Measurements from ENCODE around the gene CAPZA2.
A peak's percentile ranks its signal among the peaks of the same experiment; 100 is the strongest.
"Not testable (repeated sequence)": the region's sequence is repeated elsewhere in the genome, so short reads cannot be mapped to it uniquely, and the experiment has no call there.

Gene CAPZA2

GRCh38 chr7:116922545-116922944, 60.2 kb downstream of the CAPZA2 start:
- no peak for DNase-seq

GRCh38 chr7:116924741-116925140, 62.4 kb downstream of the CAPZA2 start:
- DNase-seq = no peak

GRCh38 chr7:116929021-116929420, 66.6 kb downstream of the CAPZA2 start:
- DNase-seq = no peak

GRCh38 chr7:116929914-116930913, 67.8 kb downstream of the CAPZA2 start:
- DNase-seq = peak; percentile 83

- no peak for DNase-seq
Observed at GRCh38 chr7:116932566-116932965, 70.2 kb downstream of the CAPZA2 start.

GRCh38 chr7:116933465-116933864, 71.1 kb downstream of the CAPZA2 start:
- DNase-seq = no peak

GRCh38 chr7:116934580-116934979, 72.2 kb downstream of the CAPZA2 start:
- DNase-seq = no peak

GRCh38 chr7:116936844-116937243, 74.5 kb downstream of the CAPZA2 start:
- not testable (repeated sequence) for DNase-seq

- no peak for DNase-seq
Observed at GRCh38 chr7:116938678-116939077, 76.3 kb downstream of the CAPZA2 start.

- no peak for DNase-seq
Observed at GRCh38 chr7:116940689-116941370, 78.4 kb downstream of the CAPZA2 start.

GRCh38 chr7:116942504-116942903, 80.1 kb downstream of the CAPZA2 start:
- DNase-seq = no peak

GRCh38 chr7:116948934-116949333, 86.5 kb downstream of the CAPZA2 start:
- DNase-seq = peak; percentile 24

- DNase-seq = no peak
Observed at GRCh38 chr7:116949941-116950801, 87.8 kb downstream of the CAPZA2 start.

- DNase-seq = no peak
Observed at GRCh38 chr7:116950889-116951351, 88.5 kb downstream of the CAPZA2 start.

GRCh38 chr7:116951366-116952292, 89.2 kb downstream of the CAPZA2 start:
- no peak for DNase-seq

- no peak for DNase-seq
Observed at GRCh38 chr7:116952635-116953371, 90.4 kb downstream of the CAPZA2 start.

- no peak for DNase-seq
Observed at GRCh38 chr7:116953372-116953905, 91.1 kb downstream of the CAPZA2 start, which contains the start of gene ST7. Gene ST7 (plus strand): TSS chr7:116953501. CDS start chr7:116953541, 40 bp downstream.

- peak; percentile 63 for DNase-seq
Observed at GRCh38 chr7:116953906-116954838, 91.8 kb downstream of the CAPZA2 start.

GRCh38 chr7:116955340-116955739, 93.0 kb downstream of the CAPZA2 start:
- DNase-seq = no peak
